ENCODE data around the gene DPAGT1. TPM values are rescaled to one million over a fixed set of nuclear protein-coding genes. Genes with fewer than 3 reads are reported as not detected.
"Not testable (repeated sequence)": the region's sequence is repeated elsewhere in the genome, so short reads cannot be mapped to it uniquely, and the experiment has no call there.

Gene DPAGT1
- total and polyA plus RNA-seq, 2 donors: 9.6 to 22.4 TPM

DNA sequence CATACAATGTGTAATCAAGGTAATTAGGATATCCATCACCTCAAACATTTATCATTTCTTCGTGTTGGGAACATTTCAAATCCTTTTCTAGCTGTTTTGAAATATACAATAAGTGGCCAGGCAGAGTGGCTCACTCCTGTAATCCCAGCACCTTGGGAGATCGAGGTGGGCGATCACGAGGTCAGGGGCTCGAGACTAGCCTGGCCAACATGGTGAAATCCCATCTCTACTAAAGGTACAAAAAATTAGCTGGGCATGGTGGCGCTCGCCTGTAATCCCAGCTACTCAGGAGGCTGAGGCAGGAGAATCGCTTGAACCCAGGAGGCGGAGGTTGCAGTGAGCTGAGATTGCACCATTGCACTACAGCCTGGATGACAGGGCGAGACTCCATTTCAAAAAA is 37.6 kb upstream of the DPAGT1 start:
- H3K4me1 ChIP-seq (ENCODE audit: control insufficient read depth in 2 of 2, insufficient read depth in 2 of 2, low read length in 2 of 2): not testable (repeated sequence)
- WGBS: 96% methylated on average over 10 of the region's 10 CpGs

GRCh38 chr11:119134389-119134978 is 32.8 kb upstream of the DPAGT1 start:
- Histone ChIP-seq H3K9me3 (ENCODE audit: control insufficient read depth in 2 of 2, insufficient read depth in 1 of 2, low read length in 1 of 2) (no peaks in the 10 kb centered on the region), H3K4me1 (ENCODE audit: control insufficient read depth in 2 of 2, insufficient read depth in 2 of 2, low read length in 2 of 2) (no peaks in the 10 kb centered on the region), H3K36me3 (ENCODE audit: control insufficient read depth in 2 of 2, insufficient read depth in 2 of 2, low read length in 1 of 2) (peaks cover 44 to 55% of the 10 kb centered on the region in 2 donors), H3K27ac (ENCODE audit: low read depth in 1 of 2, low read length in 1 of 2) (no peak overlapping the region), H3K4me3 (ENCODE audit: low read length in 2 of 2) (no peak overlapping the region), H3K27me3 (ENCODE audit: control insufficient read depth in 2 of 2, insufficient read depth in 1 of 2, low read length in 1 of 2) (peaks cover 0 to 5% of the 10 kb centered on the region in 2 donors)
- no peak for DNase-seq (ENCODE audit: low read depth in 6 of 9, low spot score in 9 of 9)
- WGBS: 92% methylated on average over 4 of the region's 4 CpGs

More for the DNA sequence above, 37.6 kb upstream of the DPAGT1 start:
- H3K9me3 ChIP-seq (ENCODE audit: control insufficient read depth in 2 of 2, insufficient read depth in 1 of 2, low read length in 1 of 2); H3K4me3 ChIP-seq (ENCODE audit: low read length in 2 of 2); H3K27ac ChIP-seq (ENCODE audit: low read depth in 1 of 2, low read length in 1 of 2); DNase-seq (ENCODE audit: low read depth in 6 of 9, low spot score in 9 of 9); H3K36me3 ChIP-seq (ENCODE audit: control insufficient read depth in 2 of 2, insufficient read depth in 2 of 2, low read length in 1 of 2): not testable (repeated sequence)
- peaks cover 3 to 12% of the 10 kb centered on the region in 2 donors for H3K27me3 ChIP-seq (ENCODE audit: control insufficient read depth in 2 of 2, insufficient read depth in 1 of 2, low read length in 1 of 2)

DNA sequence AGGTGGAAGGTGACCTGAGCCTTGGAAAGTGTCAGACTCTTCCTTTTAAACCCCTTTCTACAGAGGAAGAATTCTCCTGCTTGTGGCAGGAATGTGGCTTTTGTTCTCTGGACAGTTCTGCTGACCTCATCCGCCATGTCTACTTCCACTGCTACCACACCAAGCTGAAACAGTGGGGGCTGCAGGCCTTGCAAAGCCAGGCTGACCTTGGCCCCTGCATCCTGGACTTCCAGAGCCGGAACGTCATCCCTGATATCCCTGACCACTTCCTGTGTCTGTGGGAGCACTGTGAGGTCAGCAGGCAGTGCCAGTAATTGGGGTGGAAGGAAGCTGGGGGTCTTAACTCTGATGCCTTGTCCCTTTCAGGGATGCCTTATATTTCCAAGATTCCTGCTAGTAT is 29.0 kb upstream of the DPAGT1 start:
- Histone ChIP-seq H3K27ac (ENCODE audit: low read depth in 1 of 2, low read length in 1 of 2) (no peak overlapping the region), H3K4me3 (ENCODE audit: low read length in 2 of 2) (no peak overlapping the region), H3K27me3 (ENCODE audit: control insufficient read depth in 2 of 2, insufficient read depth in 1 of 2, low read length in 1 of 2) (no peaks in the 10 kb centered on the region), H3K36me3 (ENCODE audit: control insufficient read depth in 2 of 2, insufficient read depth in 2 of 2, low read length in 1 of 2) (peaks cover 44 to 64% of the 10 kb centered on the region in 2 donors), H3K9me3 (ENCODE audit: control insufficient read depth in 2 of 2, insufficient read depth in 1 of 2, low read length in 1 of 2) (no peaks in the 10 kb centered on the region), H3K4me1 (ENCODE audit: control insufficient read depth in 2 of 2, insufficient read depth in 2 of 2, low read length in 2 of 2) (peaks cover 7 to 11% of the 10 kb centered on the region in 2 donors)
- WGBS: 96% methylated on average over 3 of the region's 3 CpGs
- DNase-seq (ENCODE audit: low read depth in 6 of 9, low spot score in 9 of 9): no peak

GRCh38 chr11:119126675-119127268 is 25.1 kb upstream of the DPAGT1 start:
- no peaks in the 10 kb centered on the region for H3K27me3 ChIP-seq (ENCODE audit: control insufficient read depth in 2 of 2, insufficient read depth in 1 of 2, low read length in 1 of 2)
- no peak overlapping the region for H3K4me3 ChIP-seq (ENCODE audit: low read length in 2 of 2)
- no peaks in the 10 kb centered on the region for H3K9me3 ChIP-seq (ENCODE audit: control insufficient read depth in 2 of 2, insufficient read depth in 1 of 2, low read length in 1 of 2)
- peak overlapping the region; percentile 54 to 60 for H3K27ac ChIP-seq (ENCODE audit: low read depth in 1 of 2, low read length in 1 of 2)
- H3K4me1 ChIP-seq (ENCODE audit: control insufficient read depth in 2 of 2, insufficient read depth in 2 of 2, low read length in 2 of 2): peaks cover 15 to 22% of the 10 kb centered on the region in 2 donors
- H3K36me3 ChIP-seq (ENCODE audit: control insufficient read depth in 2 of 2, insufficient read depth in 2 of 2, low read length in 1 of 2): peaks cover 29 to 47% of the 10 kb centered on the region in 2 donors
- peak in 1 of 9 donors; percentile 44 for DNase-seq (ENCODE audit: low read depth in 6 of 9, low spot score in 9 of 9)
- WGBS: 92% methylated on average over 5 of the region's 5 CpGs

DNA sequence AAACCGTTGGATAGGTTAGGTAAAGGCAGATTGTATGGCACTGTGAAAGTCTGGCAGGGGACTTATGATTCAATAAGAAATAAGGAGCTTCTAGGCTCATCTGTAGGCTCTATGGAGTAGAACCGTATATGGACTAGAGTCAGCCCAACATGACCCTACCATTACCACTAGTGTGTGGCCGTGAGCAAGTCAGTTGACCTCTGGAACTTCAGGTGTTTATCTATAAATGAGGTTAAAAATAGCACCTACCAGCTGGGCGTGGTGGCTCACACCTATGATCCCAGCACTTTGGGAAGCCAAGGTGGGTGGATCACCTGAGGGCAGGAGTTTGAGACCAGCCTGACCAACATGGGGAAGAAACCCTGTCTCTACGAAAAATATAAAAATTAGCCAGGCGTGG is 24.2 kb upstream of the DPAGT1 start:
- H3K4me3 ChIP-seq (ENCODE audit: low read length in 2 of 2): no peak overlapping the region
- H3K36me3 ChIP-seq (ENCODE audit: control insufficient read depth in 2 of 2, insufficient read depth in 2 of 2, low read length in 1 of 2): peaks cover 20 to 37% of the 10 kb centered on the region in 2 donors
- H3K27ac ChIP-seq (ENCODE audit: low read depth in 1 of 2, low read length in 1 of 2): no peak overlapping the region
- WGBS: 97% methylated on average over 6 of the region's 6 CpGs
- no peak for DNase-seq (ENCODE audit: low read depth in 6 of 9, low spot score in 9 of 9)
- H3K4me1 ChIP-seq (ENCODE audit: control insufficient read depth in 2 of 2, insufficient read depth in 2 of 2, low read length in 2 of 2): peaks cover 17 to 25% of the 10 kb centered on the region in 2 donors
- H3K9me3 ChIP-seq (ENCODE audit: control insufficient read depth in 2 of 2, insufficient read depth in 1 of 2, low read length in 1 of 2): no peaks in the 10 kb centered on the region
- no peaks in the 10 kb centered on the region for H3K27me3 ChIP-seq (ENCODE audit: control insufficient read depth in 2 of 2, insufficient read depth in 1 of 2, low read length in 1 of 2)

DNA sequence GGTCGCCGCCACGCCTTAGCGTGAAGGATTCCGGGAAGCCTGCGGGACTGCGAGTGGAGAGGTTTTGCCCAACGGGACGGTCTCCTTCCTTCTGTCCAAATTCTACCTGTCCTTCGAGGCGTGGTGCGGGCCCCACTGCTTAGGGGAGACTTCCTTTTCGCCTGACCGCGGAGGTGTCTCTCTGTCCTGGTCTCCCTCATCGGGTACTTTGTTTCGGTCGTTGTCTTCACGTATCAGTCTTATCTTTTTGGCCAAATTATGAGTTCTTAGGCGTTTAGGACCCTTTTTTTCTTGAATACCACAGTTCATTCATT is 20.1 kb upstream of the DPAGT1 start:
- Histone ChIP-seq H3K4me3 (ENCODE audit: low read length in 2 of 2) (peak overlapping the region; percentile 76 to 89), H3K27me3 (ENCODE audit: control insufficient read depth in 2 of 2, insufficient read depth in 1 of 2, low read length in 1 of 2) (no peaks in the 10 kb centered on the region), H3K36me3 (ENCODE audit: control insufficient read depth in 2 of 2, insufficient read depth in 2 of 2, low read length in 1 of 2) (peaks cover 20 to 24% of the 10 kb centered on the region in 2 donors), H3K27ac (ENCODE audit: low read depth in 1 of 2, low read length in 1 of 2) (peak overlapping the region; percentile 74 to 79), H3K4me1 (ENCODE audit: control insufficient read depth in 2 of 2, insufficient read depth in 2 of 2, low read length in 2 of 2) (peaks cover 18 to 27% of the 10 kb centered on the region in 2 donors), H3K9me3 (ENCODE audit: control insufficient read depth in 2 of 2, insufficient read depth in 1 of 2, low read length in 1 of 2) (no peaks in the 10 kb centered on the region)
- under 1% methylated on average over 20 of the region's 20 CpGs for WGBS
- peak in 1 of 9 donors; percentile 19 for DNase-seq (ENCODE audit: low read depth in 6 of 9, low spot score in 9 of 9)

- DNase-seq (ENCODE audit: low read depth in 6 of 9, low spot score in 9 of 9): peak; percentile 96 to 99 (median 99)
- Histone ChIP-seq H3K36me3 (ENCODE audit: control insufficient read depth in 2 of 2, insufficient read depth in 2 of 2, low read length in 1 of 2) (peaks cover 26 to 29% of the 10 kb centered on the region in 2 donors), H3K27me3 (ENCODE audit: control insufficient read depth in 2 of 2, insufficient read depth in 1 of 2, low read length in 1 of 2) (no peaks in the 10 kb centered on the region), H3K4me1 (ENCODE audit: control insufficient read depth in 2 of 2, insufficient read depth in 2 of 2, low read length in 2 of 2) (peaks cover 14 to 23% of the 10 kb centered on the region in 2 donors), H3K27ac (ENCODE audit: low read depth in 1 of 2, low read length in 1 of 2) (peak within 1 kb of the TSS; percentile 74 to 89), H3K4me3 (ENCODE audit: low read length in 2 of 2) (peak within 1 kb of the TSS; percentile 76 to 89), H3K9me3 (ENCODE audit: control insufficient read depth in 2 of 2, insufficient read depth in 1 of 2, low read length in 1 of 2) (no peaks in the 10 kb centered on the region)
- WGBS: under 1% methylated on average over 54 of the region's 54 CpGs
Observed at GRCh38 chr11:119121008-119121810, 19.6 kb upstream of the DPAGT1 start, which contains the start of gene HINFP. Gene HINFP, plus strand, starts transcription at chr11:119121580. Its CDS starts 5,365 bp downstream, at chr11:119126945.

- H3K36me3 ChIP-seq (ENCODE audit: control insufficient read depth in 2 of 2, insufficient read depth in 2 of 2, low read length in 1 of 2): peaks cover 30% of the 10 kb centered on the region in 2 donors
- no peak for DNase-seq (ENCODE audit: low read depth in 6 of 9, low spot score in 9 of 9)
- peak overlapping the region in 1 of 2 donors; percentile 48 for H3K27ac ChIP-seq (ENCODE audit: low read depth in 1 of 2, low read length in 1 of 2)
- no peaks in the 10 kb centered on the region for H3K9me3 ChIP-seq (ENCODE audit: control insufficient read depth in 2 of 2, insufficient read depth in 1 of 2, low read length in 1 of 2)
- H3K4me3 ChIP-seq (ENCODE audit: low read length in 2 of 2): peak overlapping the region; percentile 32 to 76
- WGBS: 62% methylated on average over 5 of the region's 5 CpGs
- H3K4me1 ChIP-seq (ENCODE audit: control insufficient read depth in 2 of 2, insufficient read depth in 2 of 2, low read length in 2 of 2): peaks cover 18 to 25% of the 10 kb centered on the region in 2 donors
- H3K27me3 ChIP-seq (ENCODE audit: control insufficient read depth in 2 of 2, insufficient read depth in 1 of 2, low read length in 1 of 2): no peaks in the 10 kb centered on the region
Observed at GRCh38 chr11:119120639-119121007, 19.0 kb upstream of the DPAGT1 start.

DNA sequence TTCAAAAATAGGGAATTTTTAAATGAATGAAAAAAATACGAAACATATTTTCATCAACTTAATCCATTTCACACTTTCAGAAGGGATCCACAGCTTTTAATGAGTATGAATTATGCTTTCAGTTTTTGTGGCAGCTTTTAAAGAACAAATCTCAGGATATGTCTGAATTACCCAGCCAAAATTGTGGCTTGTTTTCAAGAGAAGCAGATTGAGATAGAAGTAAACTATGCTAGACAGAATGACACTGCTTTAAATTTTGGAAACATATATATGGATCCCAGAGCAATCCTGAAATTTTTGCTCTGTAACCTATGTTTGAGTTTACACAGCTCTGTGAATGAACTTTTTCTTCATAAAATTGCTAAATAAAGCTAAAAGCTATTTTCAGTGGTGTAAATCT is 17.3 kb upstream of the DPAGT1 start:
- 100% methylated on average over 1 of the region's 1 CpG for WGBS
- no peaks in the 10 kb centered on the region for H3K27me3 ChIP-seq (ENCODE audit: control insufficient read depth in 2 of 2, insufficient read depth in 1 of 2, low read length in 1 of 2)
- no peak overlapping the region for H3K27ac ChIP-seq (ENCODE audit: low read depth in 1 of 2, low read length in 1 of 2)
- DNase-seq (ENCODE audit: low read depth in 6 of 9, low spot score in 9 of 9): no peak
- peaks cover 23 to 40% of the 10 kb centered on the region in 2 donors for H3K4me1 ChIP-seq (ENCODE audit: control insufficient read depth in 2 of 2, insufficient read depth in 2 of 2, low read length in 2 of 2)
- no peak overlapping the region for H3K4me3 ChIP-seq (ENCODE audit: low read length in 2 of 2)
- H3K9me3 ChIP-seq (ENCODE audit: control insufficient read depth in 2 of 2, insufficient read depth in 1 of 2, low read length in 1 of 2): no peaks in the 10 kb centered on the region
- peaks cover 23 to 28% of the 10 kb centered on the region in 2 donors for H3K36me3 ChIP-seq (ENCODE audit: control insufficient read depth in 2 of 2, insufficient read depth in 2 of 2, low read length in 1 of 2)

Data from thymus (tissue), 11 donors.